Measurements from ENCODE around the gene FIBCD1. TPM values are rescaled to one million over a fixed set of nuclear protein-coding genes. Genes with fewer than 3 reads are reported as not detected.

The FIBCD1 gene
- polyA plus RNA-seq, 1 donor: not detected

- no peak for DNase-seq (ENCODE audit: low read depth)
These were observed 30.7 kb downstream of the FIBCD1 start for GRCh38 chr9:130908146-130908877.

DNA sequence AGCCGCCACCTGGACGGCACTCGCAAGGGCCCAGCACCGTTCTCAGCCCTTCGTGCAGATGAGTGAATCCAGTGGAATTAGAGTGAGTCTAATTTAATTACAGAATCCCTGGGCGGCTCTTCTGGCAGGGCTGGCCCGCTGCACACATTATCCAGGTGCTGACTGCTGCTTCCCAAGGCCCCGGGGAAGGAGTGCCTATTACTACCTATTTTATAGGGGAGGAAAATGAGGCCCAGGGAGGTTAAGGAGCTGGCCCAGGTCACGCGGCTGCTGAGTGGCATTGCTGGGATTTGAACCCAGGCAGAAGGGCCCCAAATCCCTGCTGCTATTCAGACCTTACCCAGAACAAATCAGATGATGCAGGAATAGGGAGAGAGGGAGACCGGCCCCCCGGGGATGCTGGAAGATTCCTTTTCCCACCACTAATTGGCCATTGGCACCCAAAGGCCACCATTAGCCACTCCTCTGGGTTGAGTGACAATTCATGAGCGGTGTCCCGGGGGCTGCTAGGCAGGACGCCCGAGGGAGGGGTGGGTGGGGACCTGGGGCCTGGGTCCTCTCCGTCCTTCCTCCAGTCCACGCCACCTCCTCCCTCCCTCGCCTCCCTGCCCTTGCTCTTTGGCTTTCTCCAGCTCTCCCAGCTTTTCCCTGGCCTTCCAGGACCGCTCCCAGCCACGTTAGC, 32.2 kb downstream of the FIBCD1 start:
- DNase-seq (ENCODE audit: low read depth): no peak

- no peak for DNase-seq (ENCODE audit: low read depth)
These were observed 32.9 kb downstream of the FIBCD1 start for GRCh38 chr9:130905902-130906734.

- no peak for DNase-seq (ENCODE audit: low read depth)
These were observed 33.7 kb downstream of the FIBCD1 start for GRCh38 chr9:130905125-130905901.

DNA sequence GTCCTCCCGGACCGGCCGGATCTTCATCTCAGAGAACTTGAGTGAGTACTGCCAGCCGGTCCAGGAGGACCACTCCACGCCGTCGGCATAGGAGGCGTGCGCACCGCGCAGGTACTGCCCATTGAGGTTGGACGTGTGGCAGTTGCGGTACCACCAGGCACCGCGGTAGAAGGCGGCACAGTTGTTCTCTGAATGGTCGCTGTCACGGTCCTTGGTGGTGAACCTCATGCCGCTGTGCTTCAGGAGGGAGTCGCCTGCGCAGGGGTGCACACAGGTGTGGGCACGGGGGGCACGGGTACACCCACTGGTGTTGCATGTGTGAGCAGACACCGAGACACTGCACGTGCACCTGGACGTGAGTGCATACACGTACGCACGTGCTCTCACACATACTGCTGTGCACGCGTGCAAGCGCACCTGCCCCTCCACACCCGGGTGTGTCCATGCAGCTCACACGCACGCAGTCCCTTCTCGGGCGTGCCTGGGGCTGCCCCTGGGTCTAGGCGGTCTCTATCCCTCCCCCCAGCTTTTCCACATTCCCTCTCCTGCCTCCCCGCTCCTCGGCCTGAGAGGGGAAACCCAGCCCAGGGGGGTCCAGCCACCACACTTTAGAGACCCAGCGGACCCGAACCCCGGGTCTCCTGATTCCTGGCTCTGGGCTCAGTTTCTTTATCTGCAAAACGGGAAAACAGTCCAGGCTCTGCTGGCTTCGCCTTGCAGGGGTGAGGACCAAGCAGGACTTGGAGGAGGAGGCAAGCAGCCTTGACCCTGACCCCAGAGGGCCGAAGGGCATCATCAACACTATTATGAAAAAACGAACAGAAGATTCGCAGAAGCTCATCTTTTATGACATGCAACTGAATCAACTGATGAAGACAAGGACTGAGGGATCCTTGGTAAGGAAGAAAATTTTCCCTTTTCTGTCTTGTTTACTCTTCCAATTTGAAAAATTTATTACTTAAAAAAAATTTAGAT, 34.7 kb downstream of the FIBCD1 start:
- DNase-seq (ENCODE audit: low read depth): no peak

GRCh38 chr9:130903194-130904069, 35.6 kb downstream of the FIBCD1 start:
- no peak for DNase-seq (ENCODE audit: low read depth)

DNA sequence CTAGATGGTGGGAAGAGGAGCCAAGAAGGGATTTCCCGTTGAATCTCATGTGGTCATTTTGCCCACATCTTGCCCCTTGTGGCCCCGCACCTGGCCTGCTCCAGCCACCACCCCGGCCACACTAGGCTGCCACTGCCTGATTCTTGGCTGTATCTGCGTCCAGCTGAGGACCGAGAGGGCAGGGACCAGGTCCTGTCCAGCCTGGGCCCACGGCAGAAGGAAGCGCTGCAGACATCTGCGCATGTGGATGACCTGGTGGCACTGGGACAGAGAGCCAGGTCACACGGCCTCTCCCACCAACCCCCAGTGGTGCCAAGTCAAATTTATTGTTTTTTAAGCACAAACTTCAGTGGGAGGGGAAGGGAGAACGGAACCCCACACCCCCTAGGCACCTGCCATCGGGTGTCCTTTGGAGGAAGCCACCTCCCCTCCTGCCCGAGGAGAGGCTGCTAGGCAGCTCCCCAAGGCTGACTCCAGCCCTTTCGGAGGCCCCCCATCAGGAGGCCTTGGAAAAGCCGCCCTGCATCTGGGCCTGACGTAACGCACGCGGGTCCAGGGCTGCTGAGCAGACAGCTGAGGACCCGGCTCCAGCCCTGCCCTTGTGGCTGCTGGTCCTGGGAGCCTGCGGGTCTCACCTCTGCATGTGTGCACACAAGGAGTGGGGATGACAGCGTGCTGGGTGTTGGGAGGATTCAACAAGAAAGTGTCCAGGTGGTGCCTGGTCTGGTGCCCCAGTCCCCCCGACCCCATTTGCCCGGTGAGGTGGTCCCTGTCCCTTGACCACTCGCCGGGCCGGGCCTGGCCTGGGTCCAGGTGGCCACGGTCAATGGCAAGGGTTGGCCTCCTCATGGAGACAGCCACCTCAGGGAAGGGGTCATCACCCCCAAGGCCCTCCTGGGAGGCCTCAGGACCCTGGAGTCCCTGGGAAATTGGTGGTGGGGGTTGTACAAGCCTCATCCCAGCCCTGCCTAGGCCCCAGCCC, 36.6 kb downstream of the FIBCD1 start:
- no peak for DNase-seq (ENCODE audit: low read depth)

- DNase-seq (ENCODE audit: low read depth): no peak
These were observed 37.4 kb downstream of the FIBCD1 start for GRCh38 chr9:130901498-130902203.

DNA sequence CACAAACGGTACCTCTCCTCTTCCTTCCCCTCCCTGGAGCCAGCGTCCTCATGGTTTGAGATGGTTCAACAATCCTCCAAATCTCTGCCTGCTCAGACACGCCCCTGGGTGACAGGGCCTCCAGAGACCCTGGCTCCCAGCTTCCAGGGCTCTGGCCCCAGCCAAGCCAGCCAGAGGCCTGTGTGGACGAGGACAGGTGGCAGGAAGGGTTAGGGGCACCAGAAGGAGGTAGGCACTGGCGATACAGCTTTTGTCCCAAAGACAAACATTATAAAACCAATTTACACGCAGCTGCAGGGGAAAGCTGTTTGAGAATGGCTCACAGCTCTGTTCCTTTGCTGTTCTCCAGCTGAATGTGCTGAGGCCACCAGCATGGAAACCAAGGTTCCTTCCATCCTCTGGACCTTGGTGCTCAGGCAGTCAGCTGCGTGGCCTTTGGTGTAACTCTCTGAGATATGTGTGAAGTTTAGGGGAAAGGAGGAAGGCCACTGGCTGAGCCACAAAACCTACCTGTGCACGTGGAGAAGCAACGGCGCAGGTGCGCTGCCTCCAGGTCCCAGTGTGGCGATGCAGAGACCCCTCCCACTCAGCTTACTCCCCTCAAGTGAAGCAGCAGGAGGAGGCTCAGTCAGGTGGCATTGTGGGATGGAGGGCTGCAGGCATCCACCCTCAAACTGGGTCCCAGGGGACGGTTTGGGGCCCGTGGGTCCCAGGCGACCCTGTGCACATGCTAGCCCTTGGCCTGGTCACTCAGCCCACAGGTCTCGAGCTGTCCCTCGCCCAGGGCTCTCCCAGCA, 38.1 kb downstream of the FIBCD1 start:
- no peak for DNase-seq (ENCODE audit: low read depth)

GRCh38 chr9:130899051-130899748, 39.8 kb downstream of the FIBCD1 start:
- no peak for DNase-seq (ENCODE audit: low read depth)

DNA sequence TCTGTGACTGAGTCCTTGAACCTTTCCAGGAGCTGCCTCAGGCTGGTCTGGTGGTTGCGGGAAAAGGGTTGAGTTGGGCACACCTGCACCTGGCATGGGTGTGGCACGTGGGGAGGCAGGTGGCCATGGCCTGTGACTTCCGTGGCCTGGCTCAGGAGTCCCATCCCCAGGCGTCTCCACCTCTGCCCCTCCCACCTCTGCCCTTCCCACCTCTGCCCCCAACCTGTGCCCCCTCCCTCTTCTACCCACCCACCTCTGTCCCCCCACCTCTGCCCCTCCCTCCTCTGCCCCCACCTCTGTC, 40.5 kb downstream of the FIBCD1 start:
- DNase-seq (ENCODE audit: low read depth): no peak

DNA sequence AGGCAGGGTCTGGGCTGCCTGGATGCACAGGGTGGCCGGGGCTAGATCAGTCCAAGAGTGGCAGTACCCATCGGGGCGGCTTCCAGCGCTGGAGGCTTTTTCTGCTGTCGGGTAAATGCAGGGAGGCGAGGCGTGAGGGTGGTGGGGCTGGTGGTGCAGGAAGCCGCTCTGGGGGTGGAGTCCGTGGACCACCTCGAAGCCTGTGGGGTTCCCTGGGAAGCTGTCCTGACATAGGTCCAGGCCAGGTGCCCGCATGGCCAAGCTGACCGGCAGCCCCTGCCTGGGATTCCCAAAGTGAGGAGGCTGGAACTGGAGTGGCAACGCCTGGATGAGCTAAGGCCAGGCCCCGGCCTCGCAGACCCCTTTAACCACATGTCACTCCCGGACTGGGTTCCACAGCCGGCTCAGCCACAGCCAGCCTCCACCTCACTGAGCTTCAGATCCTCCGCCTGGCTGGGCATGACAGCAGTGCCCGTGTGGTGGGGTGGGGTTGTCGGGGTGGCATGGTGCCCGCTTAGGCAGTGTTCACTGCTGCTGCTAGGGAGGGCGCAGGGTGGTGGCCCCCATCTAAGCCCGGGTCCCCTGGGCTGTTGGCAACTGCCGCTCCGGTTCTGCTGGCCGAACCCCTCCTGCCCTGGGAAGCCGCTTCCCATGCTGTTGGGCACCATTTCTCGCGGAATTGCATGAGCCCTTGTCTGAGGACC, 41.0 kb downstream of the FIBCD1 start:
- no peak for DNase-seq (ENCODE audit: low read depth)

DNA sequence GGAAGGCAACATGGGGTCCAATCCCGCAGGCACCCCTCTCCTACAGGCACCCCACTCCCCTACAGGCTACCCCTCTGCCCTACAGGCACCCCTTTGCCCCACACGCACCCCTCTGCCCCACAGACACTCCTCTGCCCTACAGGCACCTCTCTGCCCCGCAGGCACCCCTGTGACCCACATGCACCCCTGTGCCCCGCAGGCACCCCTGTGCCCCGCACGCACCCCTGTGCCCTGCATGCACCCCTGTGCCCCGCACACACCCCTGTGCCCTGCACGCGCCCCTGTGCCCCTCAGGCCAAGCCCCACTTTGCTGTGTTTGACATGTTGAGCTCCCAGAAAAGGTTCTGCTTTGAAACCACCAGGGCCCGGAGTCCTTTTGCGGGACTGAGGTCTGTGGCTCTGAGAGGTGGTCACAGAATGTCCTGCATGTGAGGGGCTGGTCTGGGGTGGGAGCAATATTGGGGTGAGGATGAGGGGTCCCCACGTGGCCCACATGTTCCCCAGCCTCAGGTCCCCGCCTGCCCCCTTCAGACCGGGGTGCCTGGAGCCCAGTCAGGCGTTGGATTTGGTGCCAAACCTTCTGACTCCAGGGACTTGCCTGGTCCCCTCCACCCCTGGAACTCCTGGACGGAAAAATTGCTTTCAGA, 41.8 kb downstream of the FIBCD1 start:
- no peak for DNase-seq (ENCODE audit: low read depth)

GRCh38 chr9:130896233-130897014, 42.6 kb downstream of the FIBCD1 start, which contains the start of gene QRFP:
TSS of gene QRFP (minus strand) at chr9:130896812. CDS start at chr9:130893838, 2,974 bp downstream.
- no peak for DNase-seq (ENCODE audit: low read depth)
